Adrenal gland (tissue), 5 donors: Measurements from ENCODE around the gene CCDC142.

Experiments used
- CTCF ChIP-seq, 6 experiments: fragments of 450-650 bp in 4 of 6; fragments of 200-600 bp in 2 of 6; sonication (generic) in 1 of 6; IDR thresholded peaks; 1 replicate in 5 of 6; 2 replicates in 1 of 6; pipeline versions ENCODE4 v1.5.1 to v1.8.0; 2016 to 2021; ENCODE audit warnings: antibody characterized with exemption in 6 of 6, mild to moderate bottlenecking in 2 of 6, moderate library complexity in 1 of 6
- POLR2A ChIP-seq, 2 donors: fragments of 450-650 bp; IDR thresholded peaks; one replicate each; pipeline ENCODE4 v1.6.1; 2017; ENCODE audit warnings: antibody characterized with exemption in 2 of 2, mild to moderate bottlenecking in 2 of 2, moderate library complexity in 1 of 2
- donor health status: DM: no; HTN: no; CAD: no.

GRCh38 chr2:74430502-74430901 lies 52.3 kb downstream of the CCDC142 start:
- no peak for TF ChIP-seq CTCF (IDR thresholded peaks at IDR 0.05)
- TF ChIP-seq POLR2A (IDR thresholded peaks at IDR 0.05), result no peak
